ENCODE data around the gene CAMK2D.

Gene CAMK2D

GRCh38 chr4:113635739-113636437 lies 125.7 kb downstream of the CAMK2D start:
- no peak for DNase-seq

DNA sequence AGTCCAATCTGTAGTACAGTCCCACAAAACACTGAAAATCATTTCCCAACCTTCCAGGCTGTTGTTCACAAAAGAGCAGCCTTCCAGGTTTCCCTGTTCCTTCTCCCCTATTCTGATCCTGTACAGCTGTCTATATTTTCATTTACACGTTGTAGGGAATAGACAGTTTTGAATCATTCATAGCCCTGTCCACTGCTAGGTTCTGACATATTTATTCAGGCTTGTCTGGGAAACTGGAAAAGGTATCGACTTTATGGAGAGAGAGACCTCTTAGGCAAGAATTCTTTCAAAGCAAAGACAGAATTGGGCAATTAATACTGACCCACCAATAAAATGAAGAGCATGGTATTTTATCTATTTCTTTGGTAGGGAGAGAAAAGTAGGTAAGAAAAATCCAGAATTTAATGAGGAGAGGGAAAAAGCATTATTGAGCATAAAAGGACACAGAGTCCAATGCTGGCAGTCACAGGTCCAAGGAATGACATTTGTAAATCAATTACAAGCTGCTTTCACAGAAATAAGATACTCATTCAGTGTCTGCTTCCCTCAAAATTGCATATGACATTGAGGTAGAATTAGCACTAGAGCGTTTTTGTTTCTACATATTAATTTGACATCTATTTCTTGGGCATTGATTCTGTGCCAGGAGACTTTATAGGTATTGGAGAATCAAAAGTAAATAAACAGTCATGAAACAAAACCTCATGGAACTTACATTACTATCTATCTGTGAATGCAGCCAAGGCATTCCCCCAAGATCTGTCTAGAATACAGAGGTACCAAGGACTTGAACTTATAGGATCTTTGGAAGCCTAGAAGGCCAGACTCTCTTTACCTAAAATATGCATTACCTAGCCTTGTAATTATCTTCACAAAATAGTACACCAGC lies 127.2 kb downstream of the CAMK2D start:
- no peak for DNase-seq

DNA sequence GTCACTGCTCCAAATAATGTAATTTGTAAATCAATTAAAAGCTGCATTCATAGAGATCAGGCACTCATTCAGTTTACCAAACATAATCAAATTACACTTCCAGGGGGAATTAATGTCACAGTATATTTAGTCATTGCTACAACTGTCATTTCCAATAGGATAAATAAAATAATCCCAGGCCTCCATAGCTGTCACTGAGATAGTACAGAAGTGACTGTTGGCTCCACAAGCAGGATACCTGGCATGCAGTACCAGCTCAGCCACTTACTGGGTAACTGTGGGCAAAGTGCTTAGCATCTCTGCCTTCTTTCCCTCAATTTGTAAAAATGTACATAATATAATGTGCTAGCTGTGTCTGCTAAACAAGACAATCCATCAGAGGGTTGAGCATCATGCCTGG lies 128.1 kb downstream of the CAMK2D start:
- no peak for DNase-seq

DNA sequence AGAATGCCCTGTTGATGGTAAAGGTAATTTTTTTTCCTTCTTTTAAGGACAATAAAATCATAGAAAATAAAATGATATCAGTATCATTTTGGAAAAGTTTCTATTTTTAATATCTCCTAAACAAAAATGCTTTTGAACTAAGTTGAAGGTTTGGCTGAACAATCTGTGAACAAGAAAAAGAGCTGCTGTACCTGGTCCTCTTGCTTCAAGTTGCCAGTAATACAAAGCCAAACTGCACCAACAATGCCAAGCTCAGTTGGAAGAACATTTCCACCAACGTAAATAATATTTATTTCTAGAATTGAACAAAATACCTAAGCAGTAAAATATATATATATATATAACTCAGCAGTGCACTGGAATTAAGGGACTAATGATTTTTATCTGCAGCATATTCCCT lies 132.8 kb downstream of the CAMK2D start:
- no peak for DNase-seq

DNA sequence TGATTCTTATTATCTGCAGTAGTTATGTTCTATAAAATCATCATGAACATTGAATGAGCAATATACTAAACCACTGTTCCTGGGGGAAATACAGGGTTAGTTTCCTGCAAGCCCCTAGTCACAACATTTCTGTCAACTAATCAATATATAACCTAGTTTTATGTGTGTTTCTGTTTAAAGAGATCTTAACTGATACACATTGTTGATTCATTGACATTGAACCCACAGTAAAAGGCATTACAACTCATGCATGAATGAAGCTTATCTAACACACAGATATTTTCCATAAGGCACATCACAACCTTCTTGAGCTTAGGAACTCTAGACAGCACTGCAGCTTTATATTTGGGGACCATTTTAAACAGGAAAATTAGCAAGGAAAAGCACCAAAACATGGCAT lies 134.2 kb downstream of the CAMK2D start:
- no peak for DNase-seq

GRCh38 chr4:113625902-113626301 lies 135.6 kb downstream of the CAMK2D start:
- no peak for DNase-seq

GRCh38 chr4:113623274-113623894 lies 138.2 kb downstream of the CAMK2D start:
- DNase-seq, result no peak

- DNase-seq, result no peak
These were observed 139.9 kb downstream of the CAMK2D start for GRCh38 chr4:113621633-113622032.

DNA sequence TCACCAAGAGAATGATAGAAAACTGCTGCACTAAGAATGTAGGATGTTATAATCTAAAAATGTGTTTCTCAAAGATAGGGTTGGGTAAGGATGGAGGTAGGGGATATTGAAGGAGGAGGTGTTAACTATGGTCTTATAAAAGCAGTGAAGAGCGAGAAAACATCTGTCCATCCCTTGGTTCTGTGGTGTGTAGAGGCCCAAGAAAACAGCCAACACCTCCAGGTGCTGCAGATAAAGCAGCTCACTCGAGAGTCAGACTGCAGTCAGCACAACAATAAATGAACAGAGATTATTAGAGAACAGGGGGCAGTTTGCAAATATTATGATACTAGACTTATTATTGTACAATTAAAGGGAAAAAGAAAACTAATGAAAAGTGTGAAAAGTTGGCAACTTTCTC lies 141.5 kb downstream of the CAMK2D start:
- DNase-seq, result no peak

- no peak for DNase-seq
These were observed 142.0 kb downstream of the CAMK2D start for GRCh38 chr4:113619526-113619925.

DNA sequence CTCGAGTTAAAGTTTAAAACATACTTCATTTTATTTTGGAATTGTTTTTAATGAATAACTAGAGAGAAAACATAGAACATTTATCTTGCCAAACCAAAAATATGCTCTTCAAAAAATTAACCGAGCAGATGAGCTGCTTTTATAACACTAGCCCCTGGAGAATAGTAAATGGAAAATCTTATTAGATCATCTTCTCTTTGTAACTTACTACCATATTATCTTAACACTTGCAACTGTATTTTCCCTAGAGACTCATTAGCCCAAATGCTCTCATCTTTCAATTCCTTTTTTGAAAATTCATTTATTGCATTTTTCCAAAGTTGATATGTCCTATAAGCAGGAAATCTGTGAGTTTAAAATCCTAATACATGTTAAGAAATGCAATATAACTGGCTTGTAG lies 143.3 kb downstream of the CAMK2D start:
- DNase-seq, result no peak

DNA sequence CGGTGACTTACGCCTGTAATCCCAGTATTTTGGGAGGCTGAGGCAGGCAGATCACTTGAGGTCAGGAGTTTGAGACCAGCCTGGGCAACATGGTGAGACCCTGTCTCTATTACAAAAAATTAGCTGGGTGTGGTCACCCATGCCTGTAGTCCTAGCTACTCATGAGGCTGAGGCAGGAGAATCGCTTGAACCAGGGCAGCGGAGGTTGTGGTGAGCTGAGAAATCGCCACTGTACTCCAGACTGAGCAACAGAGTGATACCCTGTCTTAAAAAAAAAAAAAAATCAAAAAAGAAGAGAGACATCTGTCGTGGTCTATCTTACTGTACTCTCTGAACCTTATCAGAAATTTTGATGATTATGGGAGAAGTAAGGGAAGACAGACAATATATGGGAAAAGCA lies 144.3 kb downstream of the CAMK2D start:
- DNase-seq, result no peak

DNA sequence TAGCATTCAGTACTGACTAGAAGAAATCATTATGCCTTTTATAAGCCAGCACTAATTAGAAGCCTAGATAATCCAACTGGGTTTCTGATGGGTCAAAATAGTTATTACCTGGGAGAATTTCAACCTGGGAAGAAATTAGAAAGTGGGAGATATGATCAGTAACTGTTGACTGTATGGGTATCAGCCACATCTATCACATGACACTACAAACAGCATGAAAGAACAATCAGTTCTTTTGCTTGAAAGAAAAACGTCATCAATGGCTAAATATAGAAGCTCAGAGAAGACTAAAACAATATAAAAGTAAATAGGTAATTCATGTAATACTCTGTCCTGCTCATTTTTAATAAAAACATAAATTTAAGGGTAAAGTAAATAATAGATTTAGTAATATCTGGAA lies 145.1 kb downstream of the CAMK2D start:
- no peak for DNase-seq

DNA sequence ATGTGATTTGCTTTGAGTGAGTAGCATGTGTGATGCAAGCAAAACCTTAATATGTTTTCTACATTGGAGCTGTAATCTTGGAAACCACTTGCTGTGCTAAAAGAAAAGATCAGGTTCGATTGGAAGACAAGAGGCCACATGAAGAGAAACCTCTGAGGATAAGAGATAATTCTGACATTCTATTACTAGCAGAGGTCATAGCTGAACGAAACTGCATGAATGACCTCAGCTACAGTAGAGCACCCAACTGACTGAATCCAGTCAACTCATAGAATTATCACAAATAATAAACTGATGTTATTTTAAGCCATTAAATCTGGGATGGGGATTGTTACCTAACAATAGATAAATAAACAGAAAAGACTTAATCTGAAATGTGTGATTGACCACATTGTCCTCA lies 147.1 kb downstream of the CAMK2D start:
- DNase-seq, result no peak

DNA sequence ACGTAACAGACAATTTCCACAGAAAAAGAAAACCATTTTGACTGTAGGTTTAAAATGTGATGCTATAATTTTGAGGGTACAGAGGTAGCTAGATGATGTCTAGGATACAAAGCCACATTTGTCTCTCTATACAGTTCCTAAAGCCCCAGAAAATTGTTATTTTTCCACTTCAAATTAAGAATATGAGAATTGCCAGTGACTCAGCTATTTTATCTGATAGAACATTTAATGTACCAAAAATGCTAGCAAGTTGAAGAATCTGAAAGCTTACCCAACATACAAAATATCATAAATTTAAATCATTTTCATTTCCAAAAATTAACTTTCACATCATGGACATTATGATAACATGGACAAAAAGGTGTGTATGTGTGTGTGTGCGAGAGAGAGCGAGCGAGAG lies 148.0 kb downstream of the CAMK2D start:
- DNase-seq, result no peak

GRCh38 chr4:113610537-113610936 lies 151.0 kb downstream of the CAMK2D start:
- no peak for DNase-seq

GRCh38 chr4:113607998-113608397 lies 153.5 kb downstream of the CAMK2D start:
- DNase-seq, result no peak

- no peak for DNase-seq
These were observed 154.3 kb downstream of the CAMK2D start for GRCh38 chr4:113607147-113607720.

- DNase-seq, result no peak
These were observed 156.6 kb downstream of the CAMK2D start for GRCh38 chr4:113604955-113605354.

GRCh38 chr4:113603911-113604310 lies 157.6 kb downstream of the CAMK2D start:
- no peak for DNase-seq

GRCh38 chr4:113602646-113603228 lies 158.8 kb downstream of the CAMK2D start:
- DNase-seq, result no peak

GRCh38 chr4:113601636-113602035 lies 159.9 kb downstream of the CAMK2D start:
- DNase-seq, result no peak

GRCh38 chr4:113596396-113596795 lies 165.1 kb downstream of the CAMK2D start:
- DNase-seq, result no peak
